Naive thymus-derived CD8-positive, alpha-beta T cell (primary cell): ENCODE data around the gene FAM120C. TPM values are rescaled to one million over a fixed set of nuclear protein-coding genes. Genes with fewer than 3 reads are reported as not detected.

Source experiments
- ATAC-seq, 2 donors: fragments of 150-1000 bp; cut with Tn5 transposase in 1 of 2; sonication (Bioruptor Pico), chemical (Tn5 transposase) in 1 of 2; 1 replicate in 1 of 2; 2 replicates in 1 of 2; pipeline ENCODE4 v1.10.0; 2021; ENCODE audit warnings: mild to moderate bottlenecking in 2 of 2, moderate library complexity in 2 of 2
- POLR2A ChIA-PET: fragments of 350-600 bp; sonication (Branson Sonifier 250); formaldehyde crosslinking; loops from one replicate; lab custom pipeline; 2021; ENCODE audit warnings: antibody characterized with exemption; lab: Charles Lee
- DNase-seq, 10 donors: peaks; one replicate each; pipeline versions ENCODE4 v3.0.0 to v3.0.0-alpha.2; 2020 to 2022
- H3K27ac Mint-ChIP-seq, 10 donors: one replicate each; pipeline ENCODE4 v1.8.0; 2020 to 2022; ENCODE audit warnings: mild to moderate bottlenecking in 10 of 10, mixed read lengths in 10 of 10, moderate library complexity in 4 of 10, inconsistent platforms in 1 of 10
- H3K27me3 Mint-ChIP-seq, 5 donors: one replicate each; pipeline ENCODE4 v1.8.0; 2021 to 2022; ENCODE audit warnings: mixed read lengths in 5 of 5
- H3K36me3 Mint-ChIP-seq, 3 donors: one replicate each; pipeline ENCODE4 v1.8.0; 2020 to 2022; ENCODE audit warnings: mixed read lengths in 3 of 3, mild to moderate bottlenecking in 2 of 3, inconsistent platforms in 1 of 3
- H3K4me1 Mint-ChIP-seq, 4 donors: one replicate each; pipeline ENCODE4 v1.8.0; 2021 to 2022; ENCODE audit warnings: mixed read lengths in 4 of 4
- H3K4me3 Mint-ChIP-seq, 10 donors: one replicate each; pipeline ENCODE4 v1.8.0; 2020 to 2022; ENCODE audit warnings: mild to moderate bottlenecking in 10 of 10, mixed read lengths in 10 of 10, moderate library complexity in 6 of 10, inconsistent platforms in 1 of 10
- H3K9me3 Mint-ChIP-seq, 9 donors: one replicate each; pipeline ENCODE4 v1.8.0; 2020 to 2022; ENCODE audit warnings: mixed read lengths in 9 of 9, mild to moderate bottlenecking in 3 of 9, inconsistent platforms in 1 of 9, moderate library complexity in 1 of 9
- polyA plus RNA-seq, 3 donors: library from polyadenylated mRNA; unstranded; fragments of 300-500 nt; fragmentation: Illumina TruSeq; gene quantifications; one replicate each; pipeline ENCODE4 v1.2.3, GENCODE V29; 2021
- total RNA-seq, 8 experiments: library from RNA in 2 of 8; stranded (reverse) in 2 of 8; gene quantifications; one replicate each; pipeline ENCODE4 v1.2.3 and lab custom pipeline; 2021 to 2026

Gene FAM120C, protein sequence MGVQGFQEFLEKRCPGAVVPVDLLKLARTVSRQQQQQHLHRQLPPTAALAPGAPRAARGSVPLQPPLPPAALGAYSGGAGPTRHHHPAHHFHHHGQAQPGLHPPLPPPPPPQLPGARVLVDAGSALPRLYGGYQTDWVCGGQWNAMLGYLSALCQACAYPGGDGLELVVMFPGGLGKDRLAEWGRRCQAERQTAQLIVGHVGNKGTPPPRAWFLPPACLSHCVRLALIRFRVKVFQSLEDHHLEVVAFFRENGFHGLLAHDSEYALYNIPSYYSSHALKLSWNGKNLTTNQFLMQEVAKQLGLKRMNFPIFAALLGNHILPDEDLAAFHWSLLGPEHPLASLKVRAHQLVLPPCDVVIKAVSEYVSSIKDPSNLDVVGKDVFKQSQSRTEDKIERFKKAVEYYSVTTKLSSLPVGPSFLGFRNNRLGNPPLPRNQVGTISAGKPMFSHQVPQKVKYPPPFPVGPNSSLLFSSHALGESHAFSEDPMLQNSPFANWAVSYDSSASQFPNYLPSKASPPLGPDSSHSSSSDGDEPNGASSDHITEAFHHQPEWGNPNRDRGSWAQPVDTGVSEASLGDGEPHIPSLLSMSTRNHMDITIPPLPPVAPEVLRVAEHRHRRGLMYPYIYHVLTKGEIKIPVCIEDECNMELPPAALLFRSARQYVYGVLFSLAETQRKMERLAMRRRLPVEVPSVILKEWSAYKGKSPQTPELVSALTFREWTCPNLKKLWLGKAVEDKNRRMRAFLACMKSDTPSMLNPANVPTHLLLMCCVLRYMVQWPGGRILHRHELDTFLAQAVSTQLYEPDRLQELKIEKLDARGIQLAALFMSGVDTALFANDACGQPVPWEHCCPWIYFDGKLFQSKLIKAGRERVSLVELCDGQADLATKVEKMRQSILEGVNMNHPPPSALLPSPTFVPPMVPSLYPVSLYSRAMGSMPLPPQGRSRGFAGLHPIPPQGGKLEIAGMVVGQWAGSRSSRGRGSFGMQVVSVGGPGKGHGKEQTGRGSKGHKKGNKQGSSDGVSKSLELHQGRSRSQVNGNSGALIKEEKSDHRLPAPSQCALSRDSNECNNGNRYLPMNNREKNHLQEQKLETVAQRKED
- 10 to 100 TPM; 21.3 to 25.6 TPM for total RNA-seq
- 1 to 10 TPM; 6.9 to 8.1 (median 7.2) TPM for polyA plus RNA-seq
- 9.3 to 20.4 (median 13.2) reads per million in 6 experiments for total RNA-seq (lab: John Stamatoyannopoulos, UW)

DNA sequence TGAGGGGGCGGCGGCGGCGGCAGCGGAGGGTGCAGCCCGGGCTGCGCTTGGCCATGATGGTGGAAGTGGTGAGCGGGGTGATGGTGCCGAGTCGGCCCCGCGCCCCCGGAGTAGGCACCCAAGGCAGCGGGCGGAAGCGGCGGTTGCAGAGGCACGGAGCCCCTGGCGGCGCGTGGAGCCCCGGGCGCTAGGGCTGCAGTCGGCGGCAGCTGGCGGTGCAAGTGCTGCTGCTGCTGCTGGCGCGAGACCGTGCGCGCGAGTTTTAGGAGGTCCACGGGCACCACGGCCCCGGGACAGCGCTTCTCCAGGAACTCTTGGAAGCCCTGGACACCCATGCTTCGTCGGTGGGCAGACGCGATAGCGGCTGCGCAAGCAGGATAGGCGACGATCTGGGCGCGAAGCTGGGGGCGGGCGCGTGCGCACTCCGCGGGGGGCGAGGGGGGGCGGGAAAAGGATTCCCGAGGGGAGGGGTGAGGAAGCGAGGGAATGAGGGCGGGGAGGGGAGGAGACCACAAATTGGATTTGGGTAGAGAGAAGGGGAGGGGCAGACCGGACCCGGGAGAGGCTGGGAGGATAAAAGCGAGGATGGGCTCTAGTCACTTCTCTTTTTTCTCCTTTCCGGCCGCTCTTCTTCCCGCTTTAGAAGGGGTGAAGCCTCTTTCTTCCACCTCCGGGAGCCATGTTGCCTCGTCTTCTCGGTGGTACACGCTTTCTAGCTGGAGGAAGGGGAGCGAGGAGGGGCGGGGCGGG, at the start of gene FAM120C:
Gene FAM120C, minus strand, starts transcription at position 391 of the 750 bp plus-strand sequence. Its CDS starts 56 bp downstream, at position 335.
- POLR2A ChIA-PET: interaction anchor here (0.5 to 3.9 kb wide), 16 partner anchors 12 to 1269 kb away, joined by 3 to 47 read pairs (median 3); partner anchors contain the start of genes APEX2, GNL3L, MAGED2 and MAGEH1
- no peaks in the 10 kb centered on the region for H3K9me3 Mint-ChIP-seq
- peak; percentile 70 to 74 for ATAC-seq

DNA sequence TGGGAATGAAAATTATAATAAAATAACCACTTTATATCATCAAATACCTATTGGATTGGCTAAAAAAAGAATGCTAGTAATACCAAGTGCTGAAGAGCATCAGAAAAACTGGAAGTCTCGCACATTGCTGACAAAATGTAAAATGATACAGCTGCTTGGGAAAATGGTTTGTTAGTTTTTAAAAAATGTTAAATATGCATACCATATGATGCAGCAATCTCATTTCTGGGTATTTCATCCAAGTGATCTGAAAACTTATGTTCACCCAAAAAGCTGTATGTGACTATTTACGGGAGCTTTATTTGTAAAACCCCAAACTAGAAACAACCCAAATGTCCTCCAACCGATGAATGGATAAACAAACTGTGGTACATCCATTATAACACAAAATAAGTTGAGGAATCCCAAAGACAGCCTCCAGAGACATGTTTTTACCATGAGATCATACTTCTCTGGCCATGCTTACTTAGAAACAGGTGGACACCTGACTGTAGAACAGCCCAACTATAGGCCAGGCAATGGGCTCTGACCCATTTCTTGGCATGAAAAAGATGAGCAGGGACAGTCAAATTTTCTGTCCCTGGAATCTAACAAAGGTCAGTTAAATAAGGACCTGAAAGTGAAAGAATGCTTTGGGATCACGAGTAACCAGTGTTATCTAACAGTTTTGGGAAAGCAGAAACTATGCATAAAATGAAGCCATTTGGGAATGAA, 47.5 kb upstream of the FAM120C start:
- DNase-seq: no peak
- POLR2A ChIA-PET: no interaction called here
- no peaks in the 10 kb centered on the region for H3K27me3 Mint-ChIP-seq
- no peaks in the 10 kb centered on the region for H3K36me3 Mint-ChIP-seq
- H3K4me3 Mint-ChIP-seq: no peak overlapping the region
- no peak overlapping the region for H3K27ac Mint-ChIP-seq
- H3K9me3 Mint-ChIP-seq: no peaks in the 10 kb centered on the region
- no peaks in the 10 kb centered on the region for H3K4me1 Mint-ChIP-seq
- ATAC-seq: no peak

More for the DNA sequence above, at the start of gene FAM120C:
- H3K36me3 Mint-ChIP-seq: peaks cover 0 to 22% (median 3%) of the 10 kb centered on the region in 3 donors
- H3K27ac Mint-ChIP-seq: peak within 1 kb of the TSS; percentile 77 to 95 (median 88)
- H3K27me3 Mint-ChIP-seq: no peaks in the 10 kb centered on the region
- peak within 1 kb of the TSS; percentile 79 to 92 (median 87) for H3K4me3 Mint-ChIP-seq
- H3K4me1 Mint-ChIP-seq: peaks cover 22 to 43% (median 42%) of the 10 kb centered on the region in 4 donors
- DNase-seq: peak; percentile 43 to 82 (median 58)

DNA sequence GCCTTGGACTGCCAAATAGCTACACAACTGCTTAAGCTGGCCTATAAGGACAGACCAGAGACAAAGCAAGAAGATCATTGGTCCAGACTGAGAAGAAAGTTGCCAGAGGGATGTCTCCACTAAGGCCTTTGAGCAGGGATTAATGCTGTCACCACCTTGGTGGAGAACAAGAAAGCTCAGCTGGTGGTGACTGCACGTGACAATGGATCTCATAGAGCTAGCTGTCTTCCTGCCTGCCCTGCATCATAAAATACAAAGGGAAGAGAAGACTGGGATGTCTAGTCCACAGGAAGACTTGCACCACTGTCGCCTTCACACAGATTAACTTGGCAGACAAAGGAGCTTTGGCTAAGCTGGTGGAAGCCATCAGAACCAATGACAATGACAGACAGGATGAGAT, 40.5 kb upstream of the FAM120C start:
- H3K36me3 Mint-ChIP-seq: no peaks in the 10 kb centered on the region
- POLR2A ChIA-PET: no interaction called here
- no peaks in the 10 kb centered on the region for H3K27me3 Mint-ChIP-seq
- no peak overlapping the region for H3K27ac Mint-ChIP-seq
- no peaks in the 10 kb centered on the region for H3K9me3 Mint-ChIP-seq
- H3K4me1 Mint-ChIP-seq: no peaks in the 10 kb centered on the region
- no peak overlapping the region for H3K4me3 Mint-ChIP-seq
- DNase-seq (no peak), ATAC-seq (no peak)

DNA sequence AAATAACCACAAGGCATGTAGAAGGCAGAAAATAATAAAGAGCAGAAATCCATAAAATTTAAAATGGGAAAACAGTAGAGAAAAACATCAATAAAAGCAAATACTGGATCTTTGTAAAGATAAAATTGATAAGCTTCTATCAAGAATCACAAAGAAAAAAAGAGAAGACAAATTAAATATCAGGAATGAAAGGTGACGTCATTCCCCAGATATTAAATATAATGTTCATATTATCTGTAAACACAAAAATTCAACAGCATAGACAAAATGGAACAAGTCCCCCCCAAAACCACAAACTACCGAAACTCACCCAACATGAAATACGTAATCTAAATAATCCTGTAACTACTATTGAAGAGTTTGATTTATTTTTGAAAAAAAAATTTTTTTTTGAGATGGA, 30.5 kb upstream of the FAM120C start:
- Mint-ChIP-seq H3K9me3 (peaks cover 0 to 5% (median 0%) of the 10 kb centered on the region in 9 donors), H3K4me3 (no peak overlapping the region), H3K36me3 (no peaks in the 10 kb centered on the region), H3K27ac (no peak overlapping the region), H3K27me3 (peaks cover 0 to 2% (median 0%) of the 10 kb centered on the region in 5 donors), H3K4me1 (no peaks in the 10 kb centered on the region)
- DNase-seq (no peak), ATAC-seq (no peak)
- POLR2A ChIA-PET: no interaction called here

DNA sequence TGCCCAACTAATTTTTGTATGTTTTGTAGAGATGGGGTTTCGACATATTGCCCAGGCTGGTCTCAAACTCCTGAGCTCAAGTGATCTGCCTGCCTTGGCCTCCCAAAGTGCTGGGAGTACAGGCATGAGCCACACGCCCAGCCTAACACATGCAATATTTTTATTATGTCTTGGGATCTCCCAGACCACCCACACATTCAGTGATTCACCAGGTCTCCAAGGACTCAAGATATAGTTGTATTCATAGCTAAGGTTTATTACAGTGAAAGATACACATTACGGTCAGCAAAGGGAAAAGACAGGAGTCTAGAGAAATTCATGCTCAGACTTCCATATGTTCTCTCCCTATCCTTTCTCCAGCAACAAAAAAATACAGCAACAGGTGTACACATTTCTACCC, 25.5 kb upstream of the FAM120C start:
- POLR2A ChIA-PET: no interaction called here
- H3K27ac Mint-ChIP-seq: no peak overlapping the region
- DNase-seq: no peak
- no peaks in the 10 kb centered on the region for H3K9me3 Mint-ChIP-seq
- H3K36me3 Mint-ChIP-seq: no peaks in the 10 kb centered on the region
- H3K27me3 Mint-ChIP-seq: peaks cover 0 to 10% (median 0%) of the 10 kb centered on the region in 5 donors
- no peak for ATAC-seq
- H3K4me3 Mint-ChIP-seq: no peak overlapping the region
- no peaks in the 10 kb centered on the region for H3K4me1 Mint-ChIP-seq

DNA sequence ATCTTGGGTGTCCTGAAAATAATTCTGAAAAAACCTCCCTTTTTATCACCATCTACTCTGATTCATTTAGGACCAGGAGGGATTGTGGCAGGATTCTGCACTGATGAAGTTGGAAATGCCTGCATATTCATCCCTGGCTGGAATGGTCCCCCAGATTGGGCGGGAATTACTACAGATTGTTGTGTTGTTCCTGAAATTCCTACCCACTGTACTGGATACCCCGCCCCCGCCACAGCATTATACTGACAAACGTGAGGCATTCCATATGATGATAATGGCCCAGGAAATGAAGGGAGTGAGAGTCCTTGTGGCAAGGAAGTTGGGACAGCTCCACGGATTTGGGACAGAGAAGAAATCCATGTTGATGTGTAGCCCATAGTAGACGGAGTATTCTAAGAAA, 15.2 kb upstream of the FAM120C start:
- Mint-ChIP-seq H3K36me3 (no peaks in the 10 kb centered on the region), H3K27ac (no peak overlapping the region), H3K4me3 (no peak overlapping the region), H3K9me3 (no peaks in the 10 kb centered on the region), H3K4me1 (no peaks in the 10 kb centered on the region), H3K27me3 (peaks cover 0 to 6% (median 0%) of the 10 kb centered on the region in 5 donors)
- DNase-seq (no peak), ATAC-seq (no peak)
- POLR2A ChIA-PET: no interaction called here

DNA sequence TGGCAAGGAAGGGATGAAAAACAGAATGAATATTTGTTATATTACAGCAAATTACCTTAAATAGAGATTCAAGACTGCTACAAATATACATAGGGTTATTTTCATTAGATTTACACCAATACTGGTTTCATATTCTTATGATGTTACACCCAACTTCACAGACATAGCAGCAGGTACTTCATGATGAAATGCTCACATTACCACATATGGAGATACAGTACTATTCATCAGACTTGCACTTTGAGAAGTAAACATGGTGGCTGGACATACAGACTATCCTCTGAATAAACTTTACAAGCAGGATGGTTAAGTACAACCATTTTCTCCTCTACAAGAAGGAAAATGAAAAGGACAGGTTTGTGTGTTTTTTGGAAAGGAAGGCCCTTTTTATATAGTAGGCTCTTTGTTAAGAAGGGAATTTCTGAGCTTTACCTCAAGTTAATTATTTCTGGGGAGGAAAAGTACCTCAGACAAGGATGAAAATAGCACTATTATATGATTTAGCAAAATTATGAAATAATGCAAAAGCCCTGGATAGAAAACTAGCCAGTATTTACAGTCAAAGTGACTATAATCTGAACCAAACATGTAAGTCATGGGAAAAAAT, 12.0 kb upstream of the FAM120C start:
- POLR2A ChIA-PET: no interaction called here
- Mint-ChIP-seq H3K9me3 (no peaks in the 10 kb centered on the region), H3K27ac (no peak overlapping the region), H3K4me3 (no peak overlapping the region), H3K27me3 (peaks cover 0 to 4% (median 0%) of the 10 kb centered on the region in 5 donors), H3K36me3 (no peaks in the 10 kb centered on the region), H3K4me1 (no peaks in the 10 kb centered on the region)
- ATAC-seq: no peak
- no peak for DNase-seq

DNA sequence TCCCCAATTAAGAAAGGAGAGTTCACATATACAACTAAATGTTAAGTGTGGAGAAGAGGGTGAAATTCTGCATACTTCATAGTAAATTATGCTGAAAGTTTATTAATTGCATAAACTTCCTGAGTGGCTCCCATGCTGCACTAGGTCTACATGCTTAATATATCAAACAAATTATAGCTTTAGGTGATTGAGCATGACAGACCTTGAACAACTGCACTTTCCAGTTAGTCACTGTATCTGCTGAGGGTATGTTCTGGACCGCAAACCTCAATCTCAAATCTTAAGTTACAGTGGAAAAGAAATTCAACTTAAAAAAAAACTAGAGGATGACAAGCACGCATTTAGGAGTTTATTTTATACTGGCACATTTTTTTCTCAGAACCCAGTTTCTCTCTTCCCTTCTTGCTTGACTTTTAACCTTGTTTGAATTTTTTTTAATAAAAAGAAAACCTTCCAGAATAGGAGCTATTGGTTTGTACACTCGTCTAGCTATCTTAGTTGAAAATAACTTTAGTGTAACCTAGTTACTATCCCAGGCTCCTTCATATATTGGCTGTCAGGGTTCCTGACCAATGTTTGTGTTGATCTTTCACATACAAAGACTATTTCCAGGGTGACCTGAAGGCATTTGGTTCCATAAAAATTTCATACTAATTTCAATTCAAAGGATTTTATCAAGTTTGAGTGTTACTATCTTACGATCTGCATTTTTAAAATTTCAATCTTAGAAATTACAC, 10.2 kb upstream of the FAM120C start:
- POLR2A ChIA-PET: no interaction called here
- Mint-ChIP-seq H3K9me3 (no peaks in the 10 kb centered on the region), H3K27me3 (no peaks in the 10 kb centered on the region), H3K36me3 (no peaks in the 10 kb centered on the region), H3K4me3 (no peak overlapping the region), H3K4me1 (no peaks in the 10 kb centered on the region), H3K27ac (no peak overlapping the region)
- ATAC-seq: no peak
- DNase-seq: no peak

DNA sequence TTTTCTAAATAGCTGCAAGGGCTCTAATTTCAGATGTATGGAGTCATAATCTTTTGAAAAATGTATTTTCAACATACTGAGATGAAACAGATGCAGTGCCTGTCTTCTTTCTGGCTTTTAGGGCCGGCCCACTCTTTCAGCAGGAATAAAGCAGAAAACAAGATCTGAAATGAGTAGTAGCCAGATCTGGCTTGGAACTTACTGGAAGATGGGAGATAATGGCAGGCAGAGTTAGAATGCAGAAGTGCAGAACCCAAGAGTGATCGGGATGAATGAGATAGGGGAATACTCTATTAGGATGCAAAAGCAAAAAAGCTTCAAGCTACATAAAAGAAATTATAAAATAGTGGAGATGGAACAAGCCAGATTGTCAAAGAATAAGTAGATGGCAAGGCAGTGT, 1.4 kb upstream of the FAM120C start:
- POLR2A ChIA-PET: interaction anchor here (3.9 kb wide), 1 partner anchor 140 kb away, joined by 47 read pairs; the partner anchor contains the start of gene PHF8
- peaks cover 19 to 33% (median 31%) of the 10 kb centered on the region in 4 donors for H3K4me1 Mint-ChIP-seq
- no peak for DNase-seq
- no peak overlapping the region for H3K27ac Mint-ChIP-seq
- ATAC-seq: no peak
- H3K4me3 Mint-ChIP-seq: peak overlapping the region in 1 of 10 donors; percentile 24
- H3K27me3 Mint-ChIP-seq: no peaks in the 10 kb centered on the region
- peaks cover 0 to 13% (median 0%) of the 10 kb centered on the region in 3 donors for H3K36me3 Mint-ChIP-seq
- H3K9me3 Mint-ChIP-seq: no peaks in the 10 kb centered on the region

DNA sequence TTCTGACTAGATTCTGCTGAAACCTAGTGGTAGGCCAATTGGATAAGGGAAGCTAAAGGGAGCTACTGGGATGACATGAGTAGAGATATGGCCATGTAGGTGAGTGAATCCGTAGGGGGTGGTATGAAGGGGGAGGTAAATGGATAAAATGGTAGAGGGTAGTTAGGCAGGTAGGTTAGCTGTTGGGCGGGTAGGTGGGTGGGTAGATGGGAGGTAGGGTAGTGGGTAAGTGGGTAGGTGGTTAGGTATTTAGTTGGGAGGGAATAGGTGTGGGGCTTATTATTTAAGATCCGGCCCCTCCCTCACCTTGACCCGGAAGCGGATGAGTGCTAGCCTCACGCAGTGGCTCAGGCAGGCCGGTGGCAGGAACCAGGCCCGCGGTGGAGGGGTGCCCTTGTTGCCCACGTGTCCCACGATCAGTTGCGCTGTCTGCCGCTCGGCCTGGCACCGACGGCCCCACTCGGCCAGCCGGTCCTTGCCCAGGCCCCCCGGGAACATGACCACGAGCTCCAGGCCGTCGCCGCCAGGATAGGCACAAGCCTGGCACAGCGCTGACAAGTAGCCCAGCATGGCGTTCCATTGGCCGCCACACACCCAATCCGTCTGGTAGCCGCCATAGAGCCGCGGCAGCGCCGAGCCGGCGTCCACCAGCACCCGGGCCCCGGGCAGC, 725 bp downstream of the FAM120C start:
- no peaks in the 10 kb centered on the region for H3K27me3 Mint-ChIP-seq
- POLR2A ChIA-PET: interaction anchor here (0.6 to 3.9 kb wide), 11 partner anchors 138 to 1269 kb away, joined by 3 to 47 read pairs (median 3); partner anchors contain the start of genes APEX2, MAGED2, MAGEH1 and PHF8
- peaks cover 28 to 50% (median 49%) of the 10 kb centered on the region in 4 donors for H3K4me1 Mint-ChIP-seq
- peak overlapping the region; percentile 35 to 93 (median 81) for H3K27ac Mint-ChIP-seq
- peak overlapping the region; percentile 77 to 92 (median 86) for H3K4me3 Mint-ChIP-seq
- no peaks in the 10 kb centered on the region for H3K9me3 Mint-ChIP-seq
- ATAC-seq (peak; percentile 69 to 73), DNase-seq (peak; percentile 34 to 82 (median 54))
- H3K36me3 Mint-ChIP-seq: peaks cover 0 to 29% (median 3%) of the 10 kb centered on the region in 3 donors
